Liver (tissue), 9 donors: ENCODE data around the gene ZNF26. TPM values are rescaled to one million over a fixed set of nuclear protein-coding genes. Genes with fewer than 3 reads are reported as not detected.
A peak's percentile ranks its signal among the peaks of the same experiment; 100 is the strongest.

Experiments used
- DNase-seq: peaks from one replicate; pipeline ENCODE4 v3.0.0-alpha.2; 2017; ENCODE audit warnings: low spot score
- H3K27ac ChIP-seq, 2 donors: one replicate each; pipeline ENCODE4 v1.7.0; 2013; ENCODE audit warnings: inconsistent platforms in 2 of 2, low read length in 2 of 2, control low read depth in 1 of 2, low read depth in 1 of 2, mild to moderate bottlenecking in 1 of 2
- H3K27me3 ChIP-seq, 4 donors: one replicate each; pipeline versions ENCODE4 v1.6.1 to v1.7.0; 2013; ENCODE audit warnings: low read length in 3 of 4, inconsistent platforms in 1 of 4, mild to moderate bottlenecking in 1 of 4, moderate library complexity in 1 of 4; ENCODE audit not compliant: control insufficient read depth in 4 of 4, insufficient read depth in 4 of 4
- H3K36me3 ChIP-seq, 4 donors: one replicate each; pipeline versions ENCODE4 v1.6.1 to v1.7.0; 2013; ENCODE audit warnings: low read length in 3 of 4, mild to moderate bottlenecking in 3 of 4, low read depth in 1 of 4, moderate library complexity in 1 of 4; ENCODE audit not compliant: control insufficient read depth in 4 of 4, insufficient read depth in 3 of 4
- H3K4me1 ChIP-seq, 4 donors: one replicate each; pipeline versions ENCODE4 v1.6.1 to v1.7.0; 2013; ENCODE audit warnings: low read length in 3 of 4, mild to moderate bottlenecking in 3 of 4, moderate library complexity in 1 of 4; ENCODE audit not compliant: control insufficient read depth in 4 of 4, insufficient read depth in 4 of 4
- H3K4me3 ChIP-seq, 3 donors: one replicate each; pipeline versions ENCODE4 v1.6.1 to v1.7.0; 2013; ENCODE audit warnings: low read length in 3 of 3, control low read depth in 1 of 3, low read depth in 1 of 3, mild to moderate bottlenecking in 1 of 3
- H3K9ac ChIP-seq, 2 donors: one replicate each; pipeline ENCODE4 v1.7.0; 2013; ENCODE audit warnings: low read length in 2 of 2, mild to moderate bottlenecking in 2 of 2, moderate library complexity in 2 of 2, control low read depth in 1 of 2, low read depth in 1 of 2
- H3K9me3 ChIP-seq, 4 donors: one replicate each; pipeline versions ENCODE4 v1.6.1 to v1.7.0; 2013; ENCODE audit warnings: low read length in 3 of 4; ENCODE audit not compliant: control insufficient read depth in 4 of 4
- EGR1 ChIP-seq, 2 donors: IDR thresholded peaks; 2 replicates each; pipeline ENCODE4 v1.6.1; 2016 to 2018; ENCODE audit warnings: antibody characterized with exemption in 2 of 2, low read depth in 2 of 2
- FOXA1 ChIP-seq: IDR thresholded peaks from 2 replicates; pipeline ENCODE4 v1.6.1; 2016; ENCODE audit warnings: antibody characterized with exemption
- FOXA2 ChIP-seq: IDR thresholded peaks from 2 replicates; pipeline ENCODE4 v1.6.1; 2016; ENCODE audit warnings: antibody characterized with exemption
- GABPA ChIP-seq, 2 donors: IDR thresholded peaks in 1 of 2; conservative IDR thresholded peaks in 1 of 2; 2 replicates each; pipeline ENCODE4 v1.6.1; 2016; ENCODE audit warnings: antibody characterized with exemption in 2 of 2, mild to moderate bottlenecking in 1 of 2, moderate library complexity in 1 of 2
- HNF4A ChIP-seq, 2 donors: conservative IDR thresholded peaks; 2 replicates each; pipeline ENCODE4 v1.6.1; 2016; ENCODE audit warnings: antibody characterized with exemption in 2 of 2, mild to moderate bottlenecking in 2 of 2
- HNF4G ChIP-seq: IDR thresholded peaks from 2 replicates; pipeline ENCODE4 v1.6.1; 2016; ENCODE audit warnings: antibody characterized with exemption
- JUND ChIP-seq, 2 donors: IDR thresholded peaks; 2 replicates each; pipeline ENCODE4 v1.6.1; 2016; ENCODE audit warnings: antibody characterized with exemption in 2 of 2
- NR2F2 ChIP-seq: IDR thresholded peaks from 2 replicates; pipeline ENCODE4 v1.6.1; 2016; ENCODE audit warnings: antibody characterized with exemption
- RAD21 ChIP-seq, 2 donors: IDR thresholded peaks; 2 replicates each; pipeline ENCODE4 v1.6.1; 2016; ENCODE audit warnings: antibody characterized with exemption in 2 of 2, mild to moderate bottlenecking in 2 of 2
- RXRA ChIP-seq, 2 donors: IDR thresholded peaks; 2 replicates each; pipeline ENCODE4 v1.6.1; 2017 to 2018; ENCODE audit warnings: antibody characterized with exemption in 2 of 2, mild to moderate bottlenecking in 1 of 2
- SP1 ChIP-seq: IDR thresholded peaks from 2 replicates; pipeline ENCODE4 v1.6.1; 2018; ENCODE audit warnings: antibody characterized with exemption, mild to moderate bottlenecking
- TAF1 ChIP-seq: conservative IDR thresholded peaks from 2 replicates; pipeline ENCODE4 v1.6.1; 2016; ENCODE audit warnings: antibody characterized with exemption, mild to moderate bottlenecking
- YY1 ChIP-seq: IDR thresholded peaks from 2 replicates; pipeline ENCODE4 v1.6.1; 2016; ENCODE audit warnings: antibody characterized with exemption, mild to moderate bottlenecking
- WGBS: extraction: QIAGEN DNeasy Blood & Tissue Kit; methylation state at CpG from one replicate; pipeline ENCODE4 v1.1.7; 2013; 5-methylcytosine and 5-hydroxymethylcytosine counted together
- polyA plus RNA-seq, 2 donors: library from polyadenylated mRNA; stranded (reverse) in 1 of 2; unstranded in 1 of 2; fragments of 200-250 nt in 1 of 2; fragments of >200 nt in 1 of 2; fragmentation: Nextera tagmentation in 1 of 2; extraction: Ambion mirVana in 1 of 2; gene quantifications; one replicate each; pipeline versions ENCODE4 v1.2.1 to v1.2.3, GENCODE V29; 2013 to 2015
- total RNA-seq, 2 donors: library from RNA; depleted of rRNA; stranded (reverse); fragments of >200 nt; gene quantifications; one replicate each; pipeline ENCODE4 v1.2.3, GENCODE V29; 2014
- TF ChIP-seq, protein P1 (sequence below): IDR thresholded peaks from 2 replicates; pipeline ENCODE4 v1.6.1; 2016; ENCODE audit warnings: antibody characterized with exemption
- TF ChIP-seq, protein P2 (sequence below): IDR thresholded peaks from 2 replicates; pipeline ENCODE4 v1.6.1; 2016; ENCODE audit warnings: antibody characterized with exemption, mild to moderate bottlenecking
- TF ChIP-seq, protein P3 (sequence below): fragments of 150-350 bp; IDR thresholded peaks from 2 replicates; pipeline ENCODE4 v1.5.1; 2017; ENCODE audit warnings: improper control_type of control experiment, low read depth, low read length; ENCODE audit not compliant: missing input control
- TF ChIP-seq, protein P4 (sequence below): IDR thresholded peaks from 2 replicates; pipeline ENCODE4 v1.6.1; 2016; ENCODE audit warnings: antibody characterized with exemption
- donor health status: healthy.
- donor health status: healthy.
- donor health status: healthy.
- donor health status: healthy.
- donor health status: healthy.

The ZNF26 gene
- total and polyA plus RNA-seq, 4 donors = 1.7 to 9.5 (median 4.8) TPM

DNA sequence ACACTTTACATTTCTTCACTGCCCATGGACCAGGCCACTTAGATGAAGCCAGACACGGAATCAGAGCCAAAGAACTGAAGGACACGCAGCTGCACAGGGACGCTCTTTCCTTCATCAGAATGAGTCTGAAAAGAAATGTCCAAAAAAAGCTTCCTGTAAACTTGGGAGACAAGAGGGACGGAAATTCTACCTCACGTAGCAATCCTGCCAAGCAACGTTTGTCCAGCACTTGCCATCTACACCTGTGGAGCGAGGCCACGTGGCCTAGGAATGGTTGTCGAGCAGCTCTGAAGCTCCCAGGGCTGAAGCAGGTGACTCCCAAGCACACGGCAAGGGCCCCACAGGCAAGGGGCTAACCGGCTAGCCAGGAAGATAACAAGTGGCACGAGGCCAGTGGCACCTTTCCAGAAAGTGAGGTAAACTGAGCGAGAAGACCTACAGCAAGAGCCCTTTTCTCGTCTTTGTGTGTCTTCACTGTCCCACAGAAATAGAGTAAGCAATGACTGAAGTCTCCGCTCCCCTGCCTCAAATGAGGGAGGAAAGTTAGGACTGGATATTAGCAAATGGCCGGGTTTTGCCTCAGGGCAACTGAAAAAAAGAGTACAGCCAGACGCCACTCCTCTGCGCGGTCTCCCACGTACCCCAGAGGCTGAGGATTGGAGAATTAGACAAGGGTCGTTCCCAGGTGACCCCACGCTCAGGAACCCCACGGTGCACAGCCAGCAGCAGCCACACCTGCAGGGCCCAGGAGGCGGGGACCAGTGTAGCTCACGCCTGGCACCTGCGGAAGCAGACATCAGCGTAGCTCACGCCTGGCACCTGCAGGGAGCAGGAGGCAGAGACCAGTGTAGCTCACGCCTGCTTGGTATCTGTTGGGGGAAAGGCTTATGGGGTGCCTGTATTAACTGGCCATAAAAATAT lies 37.8 kb upstream of the ZNF26 start:
- DNase-seq = no peak
- H3K36me3 ChIP-seq = peaks cover 8 to 68% (median 49%) of the 10 kb centered on the region in 4 donors

More for the DNA sequence above, 37.8 kb upstream of the ZNF26 start:
- WGBS = 96% methylated on average over 29 of the region's 29 CpGs
- H3K27me3 ChIP-seq = no peaks in the 10 kb centered on the region
- no peak overlapping the region for H3K27ac ChIP-seq
- TF ChIP-seq RAD21 (IDR thresholded peaks at IDR 0.05) (no peak), NR2F2 (no peak), JUND (IDR thresholded peaks at IDR 0.05) (no peak), HNF4G (no peak), FOXA2 (no peak), TAF1 (no peak), YY1 (no peak), GABPA (IDR thresholded peaks at IDR 0.05 in 1 of 2, conservative IDR thresholded peaks at IDR 0.05 in 1 of 2) (no peak), FOXA1 (no peak), RXRA (IDR thresholded peaks at IDR 0.05) (no peak), SP1 (no peak), HNF4A (conservative IDR thresholded peaks at IDR 0.05) (no peak), EGR1 (IDR thresholded peaks at IDR 0.05; ENCODE audit: low read depth in 2 of 2) (no peak)
- TF ChIP-seq, protein P1, sequence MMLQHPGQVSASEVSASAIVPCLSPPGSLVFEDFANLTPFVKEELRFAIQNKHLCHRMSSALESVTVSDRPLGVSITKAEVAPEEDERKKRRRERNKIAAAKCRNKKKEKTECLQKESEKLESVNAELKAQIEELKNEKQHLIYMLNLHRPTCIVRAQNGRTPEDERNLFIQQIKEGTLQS = no peak
- TF ChIP-seq, protein P2, sequence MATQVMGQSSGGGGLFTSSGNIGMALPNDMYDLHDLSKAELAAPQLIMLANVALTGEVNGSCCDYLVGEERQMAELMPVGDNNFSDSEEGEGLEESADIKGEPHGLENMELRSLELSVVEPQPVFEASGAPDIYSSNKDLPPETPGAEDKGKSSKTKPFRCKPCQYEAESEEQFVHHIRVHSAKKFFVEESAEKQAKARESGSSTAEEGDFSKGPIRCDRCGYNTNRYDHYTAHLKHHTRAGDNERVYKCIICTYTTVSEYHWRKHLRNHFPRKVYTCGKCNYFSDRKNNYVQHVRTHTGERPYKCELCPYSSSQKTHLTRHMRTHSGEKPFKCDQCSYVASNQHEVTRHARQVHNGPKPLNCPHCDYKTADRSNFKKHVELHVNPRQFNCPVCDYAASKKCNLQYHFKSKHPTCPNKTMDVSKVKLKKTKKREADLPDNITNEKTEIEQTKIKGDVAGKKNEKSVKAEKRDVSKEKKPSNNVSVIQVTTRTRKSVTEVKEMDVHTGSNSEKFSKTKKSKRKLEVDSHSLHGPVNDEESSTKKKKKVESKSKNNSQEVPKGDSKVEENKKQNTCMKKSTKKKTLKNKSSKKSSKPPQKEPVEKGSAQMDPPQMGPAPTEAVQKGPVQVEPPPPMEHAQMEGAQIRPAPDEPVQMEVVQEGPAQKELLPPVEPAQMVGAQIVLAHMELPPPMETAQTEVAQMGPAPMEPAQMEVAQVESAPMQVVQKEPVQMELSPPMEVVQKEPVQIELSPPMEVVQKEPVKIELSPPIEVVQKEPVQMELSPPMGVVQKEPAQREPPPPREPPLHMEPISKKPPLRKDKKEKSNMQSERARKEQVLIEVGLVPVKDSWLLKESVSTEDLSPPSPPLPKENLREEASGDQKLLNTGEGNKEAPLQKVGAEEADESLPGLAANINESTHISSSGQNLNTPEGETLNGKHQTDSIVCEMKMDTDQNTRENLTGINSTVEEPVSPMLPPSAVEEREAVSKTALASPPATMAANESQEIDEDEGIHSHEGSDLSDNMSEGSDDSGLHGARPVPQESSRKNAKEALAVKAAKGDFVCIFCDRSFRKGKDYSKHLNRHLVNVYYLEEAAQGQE = no peak
- TF ChIP-seq, protein P3, sequence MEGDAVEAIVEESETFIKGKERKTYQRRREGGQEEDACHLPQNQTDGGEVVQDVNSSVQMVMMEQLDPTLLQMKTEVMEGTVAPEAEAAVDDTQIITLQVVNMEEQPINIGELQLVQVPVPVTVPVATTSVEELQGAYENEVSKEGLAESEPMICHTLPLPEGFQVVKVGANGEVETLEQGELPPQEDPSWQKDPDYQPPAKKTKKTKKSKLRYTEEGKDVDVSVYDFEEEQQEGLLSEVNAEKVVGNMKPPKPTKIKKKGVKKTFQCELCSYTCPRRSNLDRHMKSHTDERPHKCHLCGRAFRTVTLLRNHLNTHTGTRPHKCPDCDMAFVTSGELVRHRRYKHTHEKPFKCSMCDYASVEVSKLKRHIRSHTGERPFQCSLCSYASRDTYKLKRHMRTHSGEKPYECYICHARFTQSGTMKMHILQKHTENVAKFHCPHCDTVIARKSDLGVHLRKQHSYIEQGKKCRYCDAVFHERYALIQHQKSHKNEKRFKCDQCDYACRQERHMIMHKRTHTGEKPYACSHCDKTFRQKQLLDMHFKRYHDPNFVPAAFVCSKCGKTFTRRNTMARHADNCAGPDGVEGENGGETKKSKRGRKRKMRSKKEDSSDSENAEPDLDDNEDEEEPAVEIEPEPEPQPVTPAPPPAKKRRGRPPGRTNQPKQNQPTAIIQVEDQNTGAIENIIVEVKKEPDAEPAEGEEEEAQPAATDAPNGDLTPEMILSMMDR = no peak
- TF ChIP-seq, protein P4, sequence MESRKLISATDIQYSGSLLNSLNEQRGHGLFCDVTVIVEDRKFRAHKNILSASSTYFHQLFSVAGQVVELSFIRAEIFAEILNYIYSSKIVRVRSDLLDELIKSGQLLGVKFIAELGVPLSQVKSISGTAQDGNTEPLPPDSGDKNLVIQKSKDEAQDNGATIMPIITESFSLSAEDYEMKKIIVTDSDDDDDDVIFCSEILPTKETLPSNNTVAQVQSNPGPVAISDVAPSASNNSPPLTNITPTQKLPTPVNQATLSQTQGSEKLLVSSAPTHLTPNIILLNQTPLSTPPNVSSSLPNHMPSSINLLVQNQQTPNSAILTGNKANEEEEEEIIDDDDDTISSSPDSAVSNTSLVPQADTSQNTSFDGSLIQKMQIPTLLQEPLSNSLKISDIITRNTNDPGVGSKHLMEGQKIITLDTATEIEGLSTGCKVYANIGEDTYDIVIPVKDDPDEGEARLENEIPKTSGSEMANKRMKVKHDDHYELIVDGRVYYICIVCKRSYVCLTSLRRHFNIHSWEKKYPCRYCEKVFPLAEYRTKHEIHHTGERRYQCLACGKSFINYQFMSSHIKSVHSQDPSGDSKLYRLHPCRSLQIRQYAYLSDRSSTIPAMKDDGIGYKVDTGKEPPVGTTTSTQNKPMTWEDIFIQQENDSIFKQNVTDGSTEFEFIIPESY = no peak
- no peak overlapping the region for H3K9ac ChIP-seq
- H3K4me3 ChIP-seq = peak overlapping the region in 2 of 3 donors; percentile 39 to 68
- peaks cover 43 to 90% (median 80%) of the 10 kb centered on the region in 4 donors for H3K9me3 ChIP-seq
- no peaks in the 10 kb centered on the region for H3K4me1 ChIP-seq
